HepG2 (cell line): ENCODE measurements around the gene FOXA3. TPM values are rescaled to one million over a fixed set of nuclear protein-coding genes. Genes with fewer than 3 reads are reported as not detected.

Experiments
- ARID4A ChIP-seq: sonication (generic); formaldehyde crosslinking; IDR thresholded peaks from 2 replicates; pipeline ENCODE4 v1.5.0; 2020; ENCODE audit warnings: mild to moderate bottlenecking, missing genetic modification reagents, borderline replicate concordance
- ATM ChIP-seq: fragments of 450-650 bp; IDR thresholded peaks from 2 replicates; pipeline ENCODE4 v1.7.1; 2017; ENCODE audit warnings: mild to moderate bottlenecking, borderline replicate concordance
- CC2D1A ChIP-seq: sonication (generic); formaldehyde crosslinking; IDR thresholded peaks from 2 replicates; pipeline ENCODE4 v1.8.1; 2023; ENCODE audit warnings: mild to moderate bottlenecking, missing genetic modification reagents
- CREB1 ChIP-seq, 2 experiments: fragments of 450-650 bp in 1 of 2; IDR thresholded peaks; 2 replicates each; pipeline ENCODE4 v1.6.1; 2016 to 2017; ENCODE audit warnings: control low read depth in 1 of 2, mild to moderate bottlenecking in 1 of 2, missing compliant biosample characterization in 1 of 2, missing genetic modification characterization in 1 of 2
- DR1 ChIP-seq: sonication (generic); formaldehyde crosslinking; IDR thresholded peaks from 2 replicates; pipeline ENCODE4 v1.8.0; 2021; ENCODE audit warnings: mild to moderate bottlenecking, missing genetic modification reagents, inconsistent platforms
- FLYWCH1 ChIP-seq: sonication (generic); formaldehyde crosslinking; IDR thresholded peaks from 2 replicates; pipeline ENCODE4 v1.8.1; 2023; ENCODE audit warnings: mild to moderate bottlenecking, missing genetic modification reagents
- JUND ChIP-seq: sonication (generic); formaldehyde crosslinking; IDR thresholded peaks from 2 replicates; pipeline ENCODE4 v1.8.0; 2022; ENCODE audit warnings: mild to moderate bottlenecking, missing genetic modification reagents
- MED13 ChIP-seq: sonication (generic); formaldehyde crosslinking; IDR thresholded peaks from 2 replicates; pipeline ENCODE4 v1.5.0; 2020; ENCODE audit warnings: missing genetic modification reagents
- REXO4 ChIP-seq: sonication (generic); formaldehyde crosslinking; IDR thresholded peaks from 2 replicates; pipeline ENCODE4 v1.8.0; 2022; ENCODE audit warnings: missing genetic modification reagents, mild to moderate bottlenecking, borderline replicate concordance
- RXRB ChIP-seq: IDR thresholded peaks from 2 replicates; pipeline ENCODE4 v1.6.1; 2016; ENCODE audit warnings: borderline replicate concordance, missing genetic modification reagents, missing compliant biosample characterization
- THAP8 ChIP-seq: sonication (generic); formaldehyde crosslinking; IDR thresholded peaks from 2 replicates; pipeline ENCODE4 v1.5.1; 2020; ENCODE audit warnings: missing genetic modification reagents, mild to moderate bottlenecking, borderline replicate concordance
- TIGD3 ChIP-seq: sonication (generic); formaldehyde crosslinking; IDR thresholded peaks from 2 replicates; pipeline ENCODE4 v1.5.1; 2020; ENCODE audit warnings: mild to moderate bottlenecking, missing genetic modification reagents, borderline replicate concordance
- ZNF264 ChIP-seq: sonication (generic); formaldehyde crosslinking; IDR thresholded peaks from 2 replicates; pipeline ENCODE4 v1.4.0; 2020; ENCODE audit warnings: missing genetic modification reagents
- ZNF30 ChIP-seq: sonication (generic); formaldehyde crosslinking; IDR thresholded peaks from 2 replicates; pipeline ENCODE4 v1.5.0; 2020; ENCODE audit warnings: mild to moderate bottlenecking, missing genetic modification reagents
- ZNF329 ChIP-seq: sonication (generic); formaldehyde crosslinking; IDR thresholded peaks from 2 replicates; pipeline ENCODE4 v1.9.0; 2021; ENCODE audit warnings: low read depth, mild to moderate bottlenecking, missing genetic modification reagents
- ZNF468 ChIP-seq: sonication (generic); formaldehyde crosslinking; IDR thresholded peaks from 2 replicates; pipeline ENCODE4 v1.8.0; 2022; ENCODE audit warnings: mild to moderate bottlenecking, moderate library complexity, missing genetic modification reagents
- ZNF605 ChIP-seq: sonication (generic); formaldehyde crosslinking; IDR thresholded peaks from 2 replicates; pipeline ENCODE4 v1.8.0; 2022; ENCODE audit warnings: mild to moderate bottlenecking, missing genetic modification reagents
- ZNF781 ChIP-seq: sonication (generic); formaldehyde crosslinking; IDR thresholded peaks from 2 replicates; pipeline ENCODE4 v1.5.1; 2020; ENCODE audit warnings: borderline replicate concordance, mild to moderate bottlenecking, missing genetic modification reagents; ENCODE audit errors: not compliant biosample characterization
- ZNF883 ChIP-seq: sonication (generic); formaldehyde crosslinking; IDR thresholded peaks from 2 replicates; pipeline ENCODE4 v1.5.1; 2020; ENCODE audit warnings: mild to moderate bottlenecking, missing genetic modification reagents; ENCODE audit errors: not compliant biosample characterization
- ZSCAN20 ChIP-seq: sonication (generic); formaldehyde crosslinking; IDR thresholded peaks from 2 replicates; pipeline ENCODE4 v1.4.0; 2020; ENCODE audit warnings: missing genetic modification reagents, mild to moderate bottlenecking, borderline replicate concordance
- polyA plus RNA-seq, 8 experiments: library from polyadenylated mRNA; depleted of rRNA in 3 of 8; stranded (reverse) in 7 of 8; unstranded in 1 of 8; fragments of >200 nt; fragmentation: Illumina TruSeq in 4 of 8; extraction: Trizol in 4 of 8; gene quantifications; 2 replicates each; pipeline versions ENCODE4 v1.2.1 to v1.2.3, GENCODE V29; 2011 to 2016; ENCODE audit warnings: low read depth in 4 of 8, missing spikeins in 1 of 8, mixed read lengths in 1 of 8; ENCODE audit not compliant: insufficient read depth in 1 of 8
- total RNA-seq, 5 experiments: library from RNA; depleted of rRNA; stranded (reverse); fragments of >200 nt; fragmentation: Illumina TruSeq; extraction: Trizol; gene quantifications; 2 replicates each; pipeline ENCODE4 v1.2.3, GENCODE V29; 2016; ENCODE audit warnings: low read depth in 1 of 5
- TF ChIP-seq, protein P1 (sequence below): sonication (generic); formaldehyde crosslinking; IDR thresholded peaks from 2 replicates; pipeline ENCODE4 v1.5.0; 2020; ENCODE audit warnings: mild to moderate bottlenecking, missing genetic modification reagents

FOXA3 gene
- total and polyA plus RNA-seq, 2 of the 13 experiments (the other 11 are each of a cell fraction or from before 2014, with no cell fraction given), result 29.8 to 47.6 TPM

GRCh38 chr19:45863840-45864628 is at the start of gene FOXA3 (continued):
- TF ChIP-seq ZNF883 (CRISPR knock-in tag) (no peak), THAP8 (CRISPR knock-in tag) (no peak), ZNF30 (CRISPR knock-in tag) (no peak), ZNF264 (CRISPR knock-in tag) (no peak; the same call in 1 of the 2 replicates), ZNF605 (no peak), DR1 (CRISPR knock-in tag) (no peak; the same call in 1 of the 2 replicates), ZSCAN20 (CRISPR knock-in tag) (no peak), CC2D1A (CRISPR knock-in tag) (no peak), ZNF468 (CRISPR knock-in tag) (no peak), CREB1 (IDR thresholded peaks at IDR 0.05) (no peak), CREB1 (CRISPR knock-in tag; IDR thresholded peaks at IDR 0.05) (no peak), MED13 (CRISPR knock-in tag) (no peak), ARID4A (CRISPR knock-in tag) (peak; percentile 61), JUND (CRISPR knock-in tag) (no peak), TIGD3 (CRISPR knock-in tag) (no peak), REXO4 (no peak), ATM (no peak), ZNF329 (CRISPR knock-in tag) (no peak), RXRB (CRISPR knock-in tag) (no peak; the same call in 1 of the 2 replicates), ZNF781 (CRISPR knock-in tag) (no peak), FLYWCH1 (no peak)
- TF ChIP-seq, protein P1, sequence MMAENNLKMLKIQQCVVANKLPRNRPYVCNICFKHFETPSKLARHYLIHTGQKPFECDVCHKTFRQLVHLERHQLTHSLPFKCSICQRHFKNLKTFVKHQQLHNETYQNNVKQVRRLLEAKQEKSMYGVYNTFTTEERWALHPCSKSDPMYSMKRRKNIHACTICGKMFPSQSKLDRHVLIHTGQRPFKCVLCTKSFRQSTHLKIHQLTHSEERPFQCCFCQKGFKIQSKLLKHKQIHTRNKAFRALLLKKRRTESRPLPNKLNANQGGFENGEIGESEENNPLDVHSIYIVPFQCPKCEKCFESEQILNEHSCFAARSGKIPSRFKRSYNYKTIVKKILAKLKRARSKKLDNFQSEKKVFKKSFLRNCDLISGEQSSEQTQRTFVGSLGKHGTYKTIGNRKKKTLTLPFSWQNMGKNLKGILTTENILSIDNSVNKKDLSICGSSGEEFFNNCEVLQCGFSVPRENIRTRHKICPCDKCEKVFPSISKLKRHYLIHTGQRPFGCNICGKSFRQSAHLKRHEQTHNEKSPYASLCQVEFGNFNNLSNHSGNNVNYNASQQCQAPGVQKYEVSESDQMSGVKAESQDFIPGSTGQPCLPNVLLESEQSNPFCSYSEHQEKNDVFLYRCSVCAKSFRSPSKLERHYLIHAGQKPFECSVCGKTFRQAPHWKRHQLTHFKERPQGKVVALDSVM, result no peak; the same call in 1 of the 2 replicates
